HG02970 (cell line): ENCODE measurements around the gene SLC6A7.
"Not testable (repeated sequence)": the region's sequence is repeated elsewhere in the genome, so short reads cannot be mapped to it uniquely, and the experiment has no call there.

ENCODE experiments used
- ATAC-seq: cut with Tn5 transposase; IDR thresholded peaks from one replicate; pipeline ENCODE4 v1.9.1; 2021; ENCODE audit warnings: mild to moderate bottlenecking, moderate library complexity, moderate number of reproducible peaks; ENCODE audit not compliant: unreplicated experiment, low FRiP score

SLC6A7 gene

GRCh38 chr5:150236981-150237754 is 47.3 kb downstream of the SLC6A7 start:
- ATAC-seq = no peak

DNA sequence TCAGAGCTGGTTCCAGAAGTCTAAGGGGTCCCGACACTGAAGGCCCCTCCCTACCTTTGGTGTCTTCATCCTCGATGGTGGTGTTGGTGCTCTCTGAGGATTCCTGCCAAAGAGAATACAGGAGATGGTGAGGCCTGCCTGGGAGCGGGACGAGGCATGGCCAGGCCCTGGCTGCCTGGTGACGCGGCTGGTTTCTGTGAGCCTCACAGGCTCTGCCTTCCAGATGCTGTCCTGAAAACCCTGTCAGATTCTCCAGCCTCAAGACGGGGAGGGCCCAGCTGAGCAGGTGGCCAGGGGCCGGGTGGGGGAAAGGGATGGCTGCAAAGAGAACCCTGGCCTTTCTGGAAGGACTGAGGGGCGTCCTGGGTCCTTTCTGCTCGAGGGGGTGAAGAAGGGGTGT is 48.8 kb downstream of the SLC6A7 start:
- no peak for ATAC-seq

DNA sequence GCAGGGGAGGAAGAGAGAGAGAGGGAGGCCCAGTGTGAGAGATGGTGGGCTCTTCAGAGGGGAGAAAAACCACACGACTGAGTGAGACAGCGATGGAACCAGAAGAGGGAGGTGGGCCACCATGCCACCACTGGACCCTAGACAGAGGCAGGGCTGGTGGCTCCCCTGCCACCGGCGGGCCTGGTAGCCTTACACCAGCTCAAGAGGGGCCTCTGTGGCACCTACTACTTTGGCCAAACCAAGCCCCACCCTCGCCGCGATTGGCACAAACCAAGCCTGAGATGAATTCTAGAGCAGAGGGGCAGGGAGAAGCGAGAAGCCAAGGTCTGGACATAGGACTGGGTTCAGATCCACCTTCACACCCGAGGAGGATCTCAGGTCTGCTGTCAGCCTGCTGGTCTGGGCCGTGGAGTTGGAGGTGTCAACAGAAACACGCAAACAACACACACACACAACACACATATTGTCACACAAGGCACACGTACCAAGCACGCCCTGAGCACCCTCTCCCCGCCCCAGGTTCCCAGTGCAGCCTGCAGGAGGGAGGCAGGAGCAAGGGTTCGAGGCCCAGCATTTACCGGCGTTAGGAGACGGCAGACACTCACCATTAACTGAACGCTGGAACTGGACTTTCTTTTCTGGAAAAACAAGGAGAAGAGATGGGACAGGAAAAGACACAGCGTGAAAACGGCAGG is 49.4 kb downstream of the SLC6A7 start:
- no peak for ATAC-seq

- no peak for ATAC-seq
Measured at GRCh38 chr5:150239794-150240122, 49.9 kb downstream of the SLC6A7 start.

DNA sequence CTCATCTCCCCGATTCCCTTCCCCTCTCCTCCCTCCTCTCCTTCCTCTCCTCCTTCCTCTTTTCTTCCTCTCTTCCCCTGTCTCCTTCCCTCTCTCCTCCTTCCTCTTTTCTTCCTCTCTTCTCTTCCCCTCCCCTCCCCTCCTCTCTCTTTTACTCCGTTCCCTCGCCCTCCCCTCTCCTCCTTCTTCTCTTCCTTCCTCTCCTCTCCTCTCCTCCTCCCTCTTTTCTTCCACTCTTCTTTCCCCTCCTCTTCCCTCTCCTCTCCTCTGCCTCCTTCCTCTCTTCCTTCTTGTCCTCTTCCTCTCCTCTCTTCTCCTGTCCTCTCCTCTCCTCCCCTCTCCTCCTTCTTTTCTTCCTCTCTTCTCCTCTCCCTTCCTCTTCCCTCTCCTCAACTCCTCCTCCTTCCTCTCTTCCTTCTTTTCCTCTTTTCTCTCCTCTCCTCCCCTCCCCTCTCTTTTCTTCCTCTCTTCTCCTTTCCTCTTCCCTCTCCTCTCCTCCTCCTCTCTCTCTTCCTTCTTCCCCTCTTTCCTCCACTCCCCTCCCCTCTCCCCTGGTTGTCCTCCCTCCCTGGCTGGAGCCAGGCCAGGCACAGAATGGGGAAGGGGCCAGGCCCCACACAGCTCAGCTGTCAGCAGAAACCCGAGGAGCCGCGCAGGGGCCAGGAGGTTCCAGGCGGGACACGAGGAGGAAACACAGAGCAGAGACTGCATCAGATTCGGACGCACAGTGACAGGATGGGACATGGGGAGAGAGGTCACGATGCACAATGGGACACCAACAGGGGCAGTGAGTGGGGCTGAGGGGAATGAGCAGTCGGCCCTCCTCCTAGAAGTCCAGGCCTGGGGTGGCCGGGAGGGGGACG is 51.7 kb downstream of the SLC6A7 start:
- ATAC-seq = no peak

DNA sequence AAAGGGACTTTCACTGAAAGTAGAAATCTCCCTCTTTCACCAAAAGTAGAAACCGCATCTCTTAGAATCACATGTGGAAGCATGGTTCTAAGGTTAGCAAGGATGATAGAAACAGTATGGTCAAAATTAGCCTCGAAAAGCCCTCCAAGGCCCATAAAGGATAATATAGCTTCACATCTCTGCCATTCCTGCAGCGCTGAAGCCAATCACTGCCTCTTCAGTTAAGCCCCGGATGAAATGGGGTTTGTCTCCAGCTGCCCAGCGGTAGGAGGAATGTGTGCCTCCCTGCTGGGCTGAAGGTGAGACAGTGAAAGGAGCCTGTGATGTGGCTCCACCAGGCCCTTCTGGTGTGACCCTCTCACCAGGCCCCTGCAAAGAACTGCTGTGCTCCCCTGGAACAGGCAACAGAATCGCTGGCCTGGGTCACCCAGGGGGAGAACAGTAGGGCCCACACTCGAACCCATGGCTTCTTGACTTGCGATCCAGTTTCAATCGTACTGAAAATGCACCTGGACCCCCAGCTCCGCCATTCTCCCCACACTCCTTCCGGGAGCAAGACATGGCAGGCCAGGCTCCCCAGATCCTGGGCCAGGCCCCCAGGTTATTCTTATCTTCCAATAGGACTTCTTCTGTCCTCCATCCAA is 52.5 kb downstream of the SLC6A7 start:
- ATAC-seq = no peak

- ATAC-seq = no peak
Measured at GRCh38 chr5:150243590-150243989, 53.7 kb downstream of the SLC6A7 start.

- ATAC-seq = no peak
Measured at GRCh38 chr5:150244209-150244608, 54.3 kb downstream of the SLC6A7 start.

DNA sequence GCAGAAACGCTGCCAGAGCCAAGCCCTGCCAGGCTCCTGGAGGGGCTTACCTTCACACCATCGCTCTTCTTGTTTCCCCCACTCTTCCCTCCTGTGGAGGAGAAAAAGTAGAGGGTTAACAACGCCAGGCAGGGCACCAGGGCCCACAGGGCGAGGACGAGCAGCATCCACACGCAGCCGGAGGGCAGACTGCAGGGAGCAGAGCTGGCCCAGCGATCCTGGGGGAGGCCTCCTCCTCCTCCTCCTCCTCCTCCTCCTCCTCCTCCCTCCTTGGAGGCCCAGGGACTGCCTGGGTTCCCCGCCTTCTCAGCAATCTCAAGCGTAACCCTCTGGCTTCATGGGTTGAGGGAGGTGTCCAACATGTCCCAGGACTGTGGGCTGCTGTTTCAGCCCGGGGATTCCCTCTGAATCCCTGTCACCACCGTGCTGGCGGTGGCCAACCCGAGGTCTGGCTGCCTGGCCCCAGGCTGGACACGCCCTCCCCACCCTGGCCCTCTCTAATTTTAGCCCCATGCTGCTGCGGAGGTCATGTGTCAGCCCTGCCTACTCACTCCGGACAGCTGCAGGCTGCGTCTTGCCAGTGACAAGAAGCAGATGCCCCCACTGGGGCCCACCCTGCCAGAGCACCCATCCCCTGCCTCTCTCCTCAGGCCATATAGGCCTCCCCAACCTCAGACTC is 55.4 kb downstream of the SLC6A7 start:
- ATAC-seq = no peak

- ATAC-seq = no peak
Measured at GRCh38 chr5:150245808-150246207, 55.9 kb downstream of the SLC6A7 start.

DNA sequence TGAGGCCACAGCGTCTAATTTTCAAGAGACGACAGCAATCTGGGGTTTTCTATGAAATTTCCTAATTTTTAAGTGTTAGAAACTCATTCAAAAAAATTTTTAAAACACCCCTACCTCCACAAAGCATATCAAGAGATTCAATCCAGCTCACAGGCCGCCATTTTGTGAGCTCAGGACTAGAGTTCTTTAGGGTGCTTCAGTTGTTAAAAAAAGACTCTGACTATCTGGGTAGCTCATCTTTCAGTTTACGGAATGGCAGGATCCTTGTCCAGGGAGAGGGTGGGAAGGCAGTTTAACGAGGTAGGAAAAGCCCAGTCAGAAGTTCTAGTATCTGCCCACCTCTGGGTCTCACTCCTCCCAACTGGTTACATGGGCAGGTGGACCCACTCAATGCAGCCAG is 56.6 kb downstream of the SLC6A7 start:
- no peak for ATAC-seq

- no peak for ATAC-seq
Measured at GRCh38 chr5:150246835-150247234, 57.0 kb downstream of the SLC6A7 start.

DNA sequence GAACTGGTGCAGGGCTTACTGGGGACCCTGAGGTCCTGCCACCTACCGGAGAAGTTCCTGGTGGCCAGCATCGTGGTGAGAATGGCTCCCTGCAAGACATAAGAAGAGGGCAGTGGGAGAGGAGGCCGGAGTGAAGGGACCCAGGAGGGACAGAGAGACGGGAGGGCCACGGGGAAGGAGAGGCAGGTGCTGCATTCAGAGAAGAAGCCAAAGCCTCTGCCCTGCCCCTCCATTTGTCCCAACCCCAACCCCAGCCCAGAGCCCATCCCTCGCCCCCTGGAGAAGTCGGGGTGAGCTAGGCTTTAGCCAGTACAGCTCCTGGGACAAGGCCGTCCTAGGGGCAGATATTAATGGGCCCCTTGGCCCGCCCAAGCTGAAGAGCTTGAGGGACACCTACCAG is 57.9 kb downstream of the SLC6A7 start:
- ATAC-seq = no peak

DNA sequence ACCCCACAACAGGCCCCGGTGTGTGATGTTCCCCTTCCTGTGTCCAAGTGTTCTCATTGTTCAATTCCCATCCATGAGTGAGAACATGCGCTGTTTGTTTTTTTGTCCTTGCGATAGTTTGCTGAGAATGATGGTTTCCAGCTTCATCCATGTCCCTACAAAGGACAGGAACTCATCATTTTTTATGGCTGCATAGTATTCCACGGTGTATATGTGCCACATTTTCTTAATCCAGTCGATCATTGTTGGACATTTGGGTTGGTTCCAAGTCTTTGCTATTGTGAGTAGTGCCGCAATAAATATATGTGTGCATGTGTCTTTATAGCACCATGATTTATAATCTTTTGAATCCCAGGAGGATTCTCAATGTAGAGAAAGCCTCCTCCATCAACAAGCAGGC is 58.6 kb downstream of the SLC6A7 start:
- not testable (repeated sequence) for ATAC-seq

DNA sequence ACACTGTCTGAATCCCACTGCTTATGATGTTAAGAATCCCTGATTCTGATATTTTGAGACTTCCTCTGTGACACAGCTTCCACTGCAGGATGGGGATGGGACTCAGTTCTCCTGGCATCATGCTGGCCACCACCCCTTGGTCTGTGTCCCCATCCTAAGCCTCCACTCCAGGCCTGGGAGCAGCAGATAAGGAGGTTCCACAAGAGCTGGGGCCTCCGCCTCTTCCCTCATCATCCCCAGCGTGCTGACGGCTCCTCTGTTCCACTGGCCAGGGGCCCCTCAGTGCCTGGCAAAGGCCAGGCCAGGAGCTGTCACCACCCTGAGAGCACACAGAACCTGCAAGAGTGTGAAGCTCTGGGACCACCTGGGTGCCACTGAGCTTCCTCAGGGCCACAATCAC is 59.1 kb downstream of the SLC6A7 start:
- no peak for ATAC-seq

GRCh38 chr5:150249744-150250143 is 59.9 kb downstream of the SLC6A7 start:
- ATAC-seq = no peak

GRCh38 chr5:150251504-150251903 is 61.6 kb downstream of the SLC6A7 start:
- no peak for ATAC-seq

- ATAC-seq = no peak
Measured at GRCh38 chr5:150252489-150252888, 62.6 kb downstream of the SLC6A7 start.

DNA sequence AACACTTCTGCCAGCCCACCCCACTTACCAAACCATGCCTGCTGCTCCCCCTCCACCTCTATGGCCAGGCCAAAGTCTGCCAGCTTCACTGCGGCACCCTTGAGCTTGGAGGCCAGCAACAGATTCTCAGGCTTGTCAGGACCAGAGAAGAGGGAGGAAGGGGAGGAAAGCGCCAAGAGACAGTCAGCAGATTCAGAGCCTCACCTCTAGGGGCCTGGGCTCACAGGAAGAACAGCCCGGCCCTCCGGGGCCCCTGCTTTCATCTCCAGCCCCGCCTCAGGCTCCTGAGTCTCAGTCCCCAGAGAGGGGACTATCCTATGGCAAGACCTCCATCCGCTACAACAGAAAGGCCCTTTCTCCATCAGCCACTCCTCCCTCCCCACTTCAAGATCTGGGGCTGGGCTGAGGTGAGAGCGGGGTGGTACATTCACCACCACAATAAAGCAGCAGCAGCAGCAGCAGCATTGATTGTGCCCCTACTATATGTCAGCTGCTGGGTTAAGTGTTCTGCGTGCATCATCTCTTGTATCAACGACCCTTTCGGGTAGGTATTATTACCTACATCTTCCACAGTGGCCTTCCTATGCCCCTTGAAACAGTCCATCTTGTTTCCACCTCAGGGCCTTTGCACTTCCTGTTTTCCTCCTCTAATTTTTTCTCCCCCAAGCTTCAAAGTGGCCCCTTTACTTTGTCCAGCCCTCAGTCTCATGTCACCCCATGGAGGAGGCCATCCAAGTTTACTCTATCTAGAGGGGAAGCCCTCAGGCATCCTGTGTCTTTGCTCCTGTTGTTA is 63.8 kb downstream of the SLC6A7 start:
- no peak for ATAC-seq
